Stimulated activated CD4-positive, alpha-beta T cell treated with anti-CD3 and anti-CD28 coated beads, TNF-alpha, amount 100 ng/mL, for 4 hours (primary cell): ENCODE results near the gene SORBS1.

Source experiments
- DNase-seq, 3 experiments: peaks; one replicate each; pipeline ENCODE4 v3.0.0-alpha.2; 2020; ENCODE audit warnings: low read depth in 3 of 3

The SORBS1 gene

GRCh38 chr10:95516774-95517373, 44.3 kb downstream of the SORBS1 start:
- no peak for DNase-seq

- DNase-seq, result no peak
These were observed 47.2 kb downstream of the SORBS1 start for GRCh38 chr10:95513941-95514392.

GRCh38 chr10:95513008-95513589, 48.1 kb downstream of the SORBS1 start:
- DNase-seq, result no peak

GRCh38 chr10:95511314-95511713, 49.9 kb downstream of the SORBS1 start:
- DNase-seq, result no peak

- DNase-seq, result no peak
These were observed 51.9 kb downstream of the SORBS1 start for GRCh38 chr10:95509251-95509650.

- no peak for DNase-seq
These were observed 52.4 kb downstream of the SORBS1 start for GRCh38 chr10:95508730-95509129.

GRCh38 chr10:95506056-95506737, 55.0 kb downstream of the SORBS1 start:
- no peak for DNase-seq

GRCh38 chr10:95505641-95506040, 55.5 kb downstream of the SORBS1 start:
- DNase-seq, result no peak

- no peak for DNase-seq
These were observed 56.0 kb downstream of the SORBS1 start for GRCh38 chr10:95505084-95505610.

GRCh38 chr10:95504246-95504691, 56.9 kb downstream of the SORBS1 start:
- DNase-seq, result no peak

- no peak for DNase-seq
These were observed 57.6 kb downstream of the SORBS1 start for GRCh38 chr10:95503526-95503925.

GRCh38 chr10:95503001-95503400, 58.2 kb downstream of the SORBS1 start:
- DNase-seq, result no peak

- no peak for DNase-seq
These were observed 58.8 kb downstream of the SORBS1 start for GRCh38 chr10:95502377-95502776.

- DNase-seq, result no peak
These were observed 59.7 kb downstream of the SORBS1 start for GRCh38 chr10:95501203-95502094.

- no peak for DNase-seq
These were observed 60.5 kb downstream of the SORBS1 start for GRCh38 chr10:95500649-95501048.

- DNase-seq, result no peak
These were observed 61.1 kb downstream of the SORBS1 start for GRCh38 chr10:95500097-95500496.

- DNase-seq, result no peak
These were observed 61.6 kb downstream of the SORBS1 start for GRCh38 chr10:95499482-95499989.

- no peak for DNase-seq
These were observed 64.2 kb downstream of the SORBS1 start for GRCh38 chr10:95496951-95497350.

GRCh38 chr10:95496246-95496911, 64.8 kb downstream of the SORBS1 start:
- DNase-seq, result no peak

GRCh38 chr10:95493862-95494261, 67.3 kb downstream of the SORBS1 start:
- no peak for DNase-seq

- no peak for DNase-seq
These were observed 73.2 kb downstream of the SORBS1 start for GRCh38 chr10:95487994-95488393.
